ENCODE measurements around the gene ZNF189. TPM values are rescaled to one million over a fixed set of nuclear protein-coding genes. Genes with fewer than 3 reads are reported as not detected.

Gene ZNF189
- total RNA-seq, 1 donor from 2014 or later, result 10.6 TPM

GRCh38 chr9:101434998-101435397 is 36.3 kb downstream of the ZNF189 start:
- Mint-ChIP-seq H3K4me1 (ENCODE audit: low read depth) (no peaks in the 10 kb centered on the region), H3K4me3 (ENCODE audit: low read depth) (no peak overlapping the region), H3K9me3 (no peaks in the 10 kb centered on the region), H3K27me3 (ENCODE audit: low read depth) (peaks cover 7% of the 10 kb centered on the region), H3K27ac (no peak overlapping the region), H3K36me3 (ENCODE audit: low read depth) (no peaks in the 10 kb centered on the region)
- no peak for DNase-seq (ENCODE audit: low spot score)
- intact Hi-C loops (cut with micrococcal nuclease), result no loop called here

GRCh38 chr9:101435601-101436079 is 37.0 kb downstream of the ZNF189 start, which contains the start of gene ALDOB:
TSS of gene ALDOB (minus strand) at chr9:101435774. CDS start at chr9:101430887, 4,887 bp downstream.
- no peak for DNase-seq (ENCODE audit: low spot score)
- H3K36me3 Mint-ChIP-seq (ENCODE audit: low read depth), result no peaks in the 10 kb centered on the region
- H3K4me3 Mint-ChIP-seq (ENCODE audit: low read depth), result no peak within 1 kb of the TSS
- no peak within 1 kb of the TSS for H3K27ac Mint-ChIP-seq
- intact Hi-C loops (cut with micrococcal nuclease), result no loop called here
- peaks cover 7% of the 10 kb centered on the region for H3K27me3 Mint-ChIP-seq (ENCODE audit: low read depth)
- H3K9me3 Mint-ChIP-seq, result no peaks in the 10 kb centered on the region
- H3K4me1 Mint-ChIP-seq (ENCODE audit: low read depth), result no peaks in the 10 kb centered on the region

- H3K27ac Mint-ChIP-seq, result no peak overlapping the region
- H3K4me1 Mint-ChIP-seq (ENCODE audit: low read depth), result no peaks in the 10 kb centered on the region
- no peaks in the 10 kb centered on the region for H3K9me3 Mint-ChIP-seq
- intact Hi-C loops (cut with micrococcal nuclease), result no loop called here
- H3K27me3 Mint-ChIP-seq (ENCODE audit: low read depth), result peaks cover 7% of the 10 kb centered on the region
- no peaks in the 10 kb centered on the region for H3K36me3 Mint-ChIP-seq (ENCODE audit: low read depth)
- H3K4me3 Mint-ChIP-seq (ENCODE audit: low read depth), result no peak overlapping the region
- no peak for DNase-seq (ENCODE audit: low spot score)
These were observed 39.2 kb downstream of the ZNF189 start for GRCh38 chr9:101437806-101438232.

GRCh38 chr9:101438523-101438922 is 39.9 kb downstream of the ZNF189 start:
- intact Hi-C loops (cut with micrococcal nuclease), result no loop called here
- Mint-ChIP-seq H3K27ac (no peak overlapping the region), H3K36me3 (ENCODE audit: low read depth) (no peaks in the 10 kb centered on the region), H3K4me3 (ENCODE audit: low read depth) (no peak overlapping the region), H3K4me1 (ENCODE audit: low read depth) (no peaks in the 10 kb centered on the region), H3K27me3 (ENCODE audit: low read depth) (peaks cover 9% of the 10 kb centered on the region), H3K9me3 (no peaks in the 10 kb centered on the region)
- no peak for DNase-seq (ENCODE audit: low spot score)

GRCh38 chr9:101440714-101441230 is 42.1 kb downstream of the ZNF189 start:
- no peaks in the 10 kb centered on the region for H3K9me3 Mint-ChIP-seq
- no peaks in the 10 kb centered on the region for H3K36me3 Mint-ChIP-seq (ENCODE audit: low read depth)
- no peak overlapping the region for H3K4me3 Mint-ChIP-seq (ENCODE audit: low read depth)
- no peak for DNase-seq (ENCODE audit: low spot score)
- intact Hi-C loops (cut with micrococcal nuclease), result no loop called here
- no peak overlapping the region for H3K27ac Mint-ChIP-seq
- peaks cover 15% of the 10 kb centered on the region for H3K27me3 Mint-ChIP-seq (ENCODE audit: low read depth)
- H3K4me1 Mint-ChIP-seq (ENCODE audit: low read depth), result no peaks in the 10 kb centered on the region

GRCh38 chr9:101442318-101442717 is 43.7 kb downstream of the ZNF189 start:
- no peaks in the 10 kb centered on the region for H3K36me3 Mint-ChIP-seq (ENCODE audit: low read depth)
- no peaks in the 10 kb centered on the region for H3K4me1 Mint-ChIP-seq (ENCODE audit: low read depth)
- H3K27ac Mint-ChIP-seq, result no peak overlapping the region
- peaks cover 23% of the 10 kb centered on the region for H3K27me3 Mint-ChIP-seq (ENCODE audit: low read depth)
- no peaks in the 10 kb centered on the region for H3K9me3 Mint-ChIP-seq
- intact Hi-C loops (cut with micrococcal nuclease), result no loop called here
- no peak overlapping the region for H3K4me3 Mint-ChIP-seq (ENCODE audit: low read depth)
- no peak for DNase-seq (ENCODE audit: low spot score)

GRCh38 chr9:101442736-101443135 is 44.1 kb downstream of the ZNF189 start:
- H3K36me3 Mint-ChIP-seq (ENCODE audit: low read depth), result no peaks in the 10 kb centered on the region
- DNase-seq (ENCODE audit: low spot score), result no peak
- no peak overlapping the region for H3K27ac Mint-ChIP-seq
- H3K27me3 Mint-ChIP-seq (ENCODE audit: low read depth), result peaks cover 23% of the 10 kb centered on the region
- no peaks in the 10 kb centered on the region for H3K4me1 Mint-ChIP-seq (ENCODE audit: low read depth)
- no peak overlapping the region for H3K4me3 Mint-ChIP-seq (ENCODE audit: low read depth)
- intact Hi-C loops (cut with micrococcal nuclease), result no loop called here
- H3K9me3 Mint-ChIP-seq, result no peaks in the 10 kb centered on the region

GRCh38 chr9:101443364-101443771 is 44.7 kb downstream of the ZNF189 start:
- no peak for DNase-seq (ENCODE audit: low spot score)
- intact Hi-C loops (cut with micrococcal nuclease), result no loop called here
- Mint-ChIP-seq H3K9me3 (no peaks in the 10 kb centered on the region), H3K27me3 (ENCODE audit: low read depth) (peaks cover 26% of the 10 kb centered on the region), H3K36me3 (ENCODE audit: low read depth) (no peaks in the 10 kb centered on the region), H3K4me1 (ENCODE audit: low read depth) (no peaks in the 10 kb centered on the region), H3K27ac (no peak overlapping the region), H3K4me3 (ENCODE audit: low read depth) (no peak overlapping the region)

GRCh38 chr9:101445353-101446029 is 46.8 kb downstream of the ZNF189 start:
- H3K4me3 Mint-ChIP-seq (ENCODE audit: low read depth), result no peak overlapping the region
- DNase-seq (ENCODE audit: low spot score), result no peak
- peaks cover 4% of the 10 kb centered on the region for H3K4me1 Mint-ChIP-seq (ENCODE audit: low read depth)
- intact Hi-C loops (cut with micrococcal nuclease), result no loop called here
- peaks cover 40% of the 10 kb centered on the region for H3K27me3 Mint-ChIP-seq (ENCODE audit: low read depth)
- H3K27ac Mint-ChIP-seq, result no peak overlapping the region
- H3K36me3 Mint-ChIP-seq (ENCODE audit: low read depth), result no peaks in the 10 kb centered on the region
- no peaks in the 10 kb centered on the region for H3K9me3 Mint-ChIP-seq

- Mint-ChIP-seq H3K27me3 (ENCODE audit: low read depth) (peaks cover 47% of the 10 kb centered on the region), H3K9me3 (no peaks in the 10 kb centered on the region), H3K36me3 (ENCODE audit: low read depth) (no peaks in the 10 kb centered on the region), H3K4me1 (ENCODE audit: low read depth) (peaks cover 4% of the 10 kb centered on the region), H3K4me3 (ENCODE audit: low read depth) (no peak overlapping the region), H3K27ac (no peak overlapping the region)
- no peak for DNase-seq (ENCODE audit: low spot score)
- intact Hi-C loops (cut with micrococcal nuclease), result no loop called here
These were observed 48.1 kb downstream of the ZNF189 start for GRCh38 chr9:101446732-101447131.

GRCh38 chr9:101448680-101449070 is 50.0 kb downstream of the ZNF189 start:
- H3K36me3 Mint-ChIP-seq (ENCODE audit: low read depth), result no peaks in the 10 kb centered on the region
- H3K27ac Mint-ChIP-seq, result no peak overlapping the region
- intact Hi-C loops (cut with micrococcal nuclease), result no loop called here
- H3K4me1 Mint-ChIP-seq (ENCODE audit: low read depth), result peaks cover 4% of the 10 kb centered on the region
- H3K27me3 Mint-ChIP-seq (ENCODE audit: low read depth), result peaks cover 48% of the 10 kb centered on the region
- peak overlapping the region; percentile 59 for H3K4me3 Mint-ChIP-seq (ENCODE audit: low read depth)
- no peaks in the 10 kb centered on the region for H3K9me3 Mint-ChIP-seq
- DNase-seq (ENCODE audit: low spot score), result no peak

GRCh38 chr9:101449071-101449721 is 50.5 kb downstream of the ZNF189 start:
- Mint-ChIP-seq H3K27me3 (ENCODE audit: low read depth) (peaks cover 47% of the 10 kb centered on the region), H3K4me3 (ENCODE audit: low read depth) (peak overlapping the region; percentile 26), H3K9me3 (no peaks in the 10 kb centered on the region), H3K4me1 (ENCODE audit: low read depth) (peaks cover 4% of the 10 kb centered on the region), H3K36me3 (ENCODE audit: low read depth) (no peaks in the 10 kb centered on the region), H3K27ac (no peak overlapping the region)
- DNase-seq (ENCODE audit: low spot score), result peak; percentile 20
- intact Hi-C loops (cut with micrococcal nuclease), result no loop called here

- H3K4me1 Mint-ChIP-seq (ENCODE audit: low read depth), result peaks cover 4% of the 10 kb centered on the region
- intact Hi-C loops (cut with micrococcal nuclease), result no loop called here
- no peaks in the 10 kb centered on the region for H3K9me3 Mint-ChIP-seq
- no peaks in the 10 kb centered on the region for H3K36me3 Mint-ChIP-seq (ENCODE audit: low read depth)
- no peak overlapping the region for H3K4me3 Mint-ChIP-seq (ENCODE audit: low read depth)
- no peak for DNase-seq (ENCODE audit: low spot score)
- no peak overlapping the region for H3K27ac Mint-ChIP-seq
- peaks cover 37% of the 10 kb centered on the region for H3K27me3 Mint-ChIP-seq (ENCODE audit: low read depth)
These were observed 52.3 kb downstream of the ZNF189 start for GRCh38 chr9:101450931-101451330.
